SKM-1 treated with dmso at 0.1 percent for 144 hours (cell line): Measurements from ENCODE around the gene STPG4.

Experiments
- DNase-seq: peaks from one replicate; lab custom pipeline; 2025; ENCODE audit not compliant: unreplicated experiment; lab: John Stamatoyannopoulos, UW

The STPG4 gene

DNA sequence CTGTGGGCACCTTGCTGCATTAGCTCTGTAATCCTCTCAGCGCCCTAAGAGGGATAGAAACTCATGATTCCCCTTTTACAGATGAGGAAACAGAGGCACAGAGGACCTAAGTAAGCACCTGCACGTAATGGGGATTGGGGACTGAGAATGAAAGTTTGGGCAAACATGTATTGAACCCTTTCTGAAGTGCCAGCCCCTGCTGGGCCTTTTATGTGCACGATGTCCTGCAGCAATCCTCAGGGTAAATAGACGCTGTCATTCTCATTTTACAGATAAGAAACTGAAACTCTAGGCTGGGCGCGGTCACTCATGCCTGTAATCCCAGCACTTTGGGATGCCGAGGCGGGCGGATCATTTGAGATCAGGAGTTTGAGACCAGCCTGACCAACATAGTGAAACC, 117.4 kb downstream of the STPG4 start:
- DNase-seq, result no peak
